Muscle of leg (tissue), 11 donors: ENCODE measurements around the gene FGD4. TPM values are rescaled to one million over a fixed set of nuclear protein-coding genes. Genes with fewer than 3 reads are reported as not detected.
"Not testable (repeated sequence)": the region's sequence is repeated elsewhere in the genome, so short reads cannot be mapped to it uniquely, and the experiment has no call there.

Source experiments
- DNase-seq: peaks from one replicate; pipeline ENCODE4 v3.0.0; 2013
- H3K27ac ChIP-seq: one replicate; pipeline ENCODE4 v1.5.1; 2013; ENCODE audit warnings: mild to moderate bottlenecking, low read length, control low read depth
- H3K27me3 ChIP-seq: one replicate; pipeline ENCODE4 v1.6.1; 2013; ENCODE audit warnings: low read length; ENCODE audit not compliant: control insufficient read depth, insufficient read depth
- H3K36me3 ChIP-seq: one replicate; pipeline ENCODE4 v1.6.1; 2013; ENCODE audit warnings: low read length; ENCODE audit not compliant: control insufficient read depth, insufficient read depth
- H3K4me1 ChIP-seq: one replicate; pipeline ENCODE4 v1.6.1; 2013; ENCODE audit warnings: low read length; ENCODE audit not compliant: control insufficient read depth, insufficient read depth
- H3K4me3 ChIP-seq: one replicate; pipeline ENCODE4 v1.5.1; 2013; ENCODE audit warnings: low read length, control low read depth
- H3K9me3 ChIP-seq: replicated peaks from 2 replicates; pipeline ENCODE4 v1.6.1; 2013; ENCODE audit warnings: low read depth, low read length; ENCODE audit not compliant: control insufficient read depth
- WGBS: methylation state at CpG from one replicate; pipeline ENCODE4 v1.1.5; 2013; ENCODE audit warnings: missing lambda C conversion rate; ENCODE audit not compliant: insufficient coverage; 5-methylcytosine and 5-hydroxymethylcytosine counted together
- polyA plus RNA-seq, 8 donors: library from polyadenylated mRNA; unstranded; fragments of 120-200 nt; gene quantifications; one replicate each; pipeline versions ENCODE4 v1.2.1 to v1.2.3, GENCODE V29; 2013; ENCODE audit warnings: inconsistent platforms in 1 of 8, low replicate concordance in 1 of 8; ENCODE audit not compliant: insufficient read length in 8 of 8, insufficient read depth in 1 of 8
- total RNA-seq: library from RNA; stranded (reverse); fragments of 120-200 nt; gene quantifications from one replicate; pipeline ENCODE4 v1.2.4, GENCODE V29; 2013

Gene FGD4
- total and polyA plus RNA-seq, 9 donors: 12.9 to 35.4 (median 17.1) TPM

GRCh38 chr12:32512379-32512778 is 113.0 kb downstream of the FGD4 start:
- no peak overlapping the region for H3K4me3 ChIP-seq
- no peaks in the 10 kb centered on the region for H3K27me3 ChIP-seq
- 100% methylated on average over 1 of the region's 2 CpGs for WGBS
- H3K9me3 ChIP-seq: no peaks in the 10 kb centered on the region
- DNase-seq: no peak
- no peak overlapping the region for H3K27ac ChIP-seq
- no peaks in the 10 kb centered on the region for H3K36me3 ChIP-seq
- H3K4me1 ChIP-seq: peaks cover 3% of the 10 kb centered on the region

GRCh38 chr12:32512910-32513309 is 113.6 kb downstream of the FGD4 start:
- DNase-seq: no peak
- H3K27me3 ChIP-seq: no peaks in the 10 kb centered on the region
- no CpG with 5 or more reads among the region's 2 CpGs for WGBS
- H3K27ac ChIP-seq: no peak overlapping the region
- peaks cover under 1% of the 10 kb centered on the region for H3K4me1 ChIP-seq
- no peak overlapping the region for H3K4me3 ChIP-seq
- H3K9me3 ChIP-seq: no peaks in the 10 kb centered on the region
- H3K36me3 ChIP-seq: no peaks in the 10 kb centered on the region

DNA sequence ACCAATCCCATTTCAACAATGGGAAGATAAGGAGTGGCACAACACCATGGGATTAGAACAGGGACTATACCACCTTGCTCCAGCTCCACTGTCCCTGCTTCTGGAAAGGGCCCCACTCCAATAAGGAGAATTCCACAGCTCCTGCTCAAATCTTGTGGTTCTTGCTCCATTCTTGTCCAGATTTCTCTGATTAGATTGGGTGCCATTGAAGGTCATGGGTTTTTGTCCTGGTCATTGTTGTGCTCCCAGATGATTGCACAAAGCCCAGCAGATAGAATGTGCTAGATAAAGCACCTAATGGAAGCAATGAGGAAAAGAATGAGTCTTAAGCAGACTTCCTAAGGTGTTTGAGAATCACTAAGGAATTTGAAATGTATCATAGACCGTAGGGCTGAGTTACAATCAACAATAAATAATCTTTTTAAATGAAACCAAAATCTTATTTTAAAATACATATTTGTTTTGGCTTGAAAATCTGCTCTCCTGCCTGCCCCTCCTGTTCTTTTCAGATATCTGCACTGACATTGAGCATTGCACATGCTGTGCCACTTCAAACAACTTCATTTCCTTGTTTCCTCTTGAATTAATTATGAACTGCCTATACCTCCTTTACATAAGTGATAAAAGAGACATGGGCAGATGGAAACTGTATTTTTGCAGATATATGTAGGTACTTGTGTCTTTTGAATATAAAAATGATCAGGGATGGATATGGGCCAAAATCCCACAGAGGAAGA is 115.9 kb downstream of the FGD4 start:
- Histone ChIP-seq H3K4me3 (no peak overlapping the region), H3K9me3 (no peaks in the 10 kb centered on the region), H3K27me3 (no peaks in the 10 kb centered on the region), H3K36me3 (no peaks in the 10 kb centered on the region), H3K27ac (no peak overlapping the region), H3K4me1 (no peaks in the 10 kb centered on the region)
- WGBS: no CpG with 5 or more reads among the region's 1 CpG
- no peak for DNase-seq

DNA sequence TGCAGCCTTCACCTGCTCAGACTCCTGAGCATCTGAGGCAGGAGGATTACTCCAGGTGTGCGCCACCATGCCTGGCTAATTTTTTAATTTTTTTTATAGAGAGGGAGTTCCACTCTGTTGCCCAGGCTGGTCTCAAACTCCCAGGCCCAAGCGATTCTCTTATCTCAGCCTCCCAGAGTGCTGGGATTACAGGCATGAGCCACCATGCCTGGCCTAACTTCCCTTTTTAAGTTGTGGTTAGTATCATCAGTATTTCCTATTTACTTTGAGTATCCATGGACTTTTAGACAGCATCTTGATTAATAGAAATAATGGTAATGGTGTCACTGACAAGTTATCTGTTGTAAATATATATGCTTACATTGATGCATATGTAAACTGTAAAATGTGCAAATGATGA is 116.9 kb downstream of the FGD4 start:
- Histone ChIP-seq H3K27ac (no peak overlapping the region), H3K36me3 (no peaks in the 10 kb centered on the region), H3K9me3 (no peaks in the 10 kb centered on the region), H3K4me1 (peaks cover 4% of the 10 kb centered on the region), H3K4me3 (no peak overlapping the region), H3K27me3 (no peaks in the 10 kb centered on the region)
- DNase-seq: no peak
- WGBS: no CpG with 5 or more reads among the region's 2 CpGs

DNA sequence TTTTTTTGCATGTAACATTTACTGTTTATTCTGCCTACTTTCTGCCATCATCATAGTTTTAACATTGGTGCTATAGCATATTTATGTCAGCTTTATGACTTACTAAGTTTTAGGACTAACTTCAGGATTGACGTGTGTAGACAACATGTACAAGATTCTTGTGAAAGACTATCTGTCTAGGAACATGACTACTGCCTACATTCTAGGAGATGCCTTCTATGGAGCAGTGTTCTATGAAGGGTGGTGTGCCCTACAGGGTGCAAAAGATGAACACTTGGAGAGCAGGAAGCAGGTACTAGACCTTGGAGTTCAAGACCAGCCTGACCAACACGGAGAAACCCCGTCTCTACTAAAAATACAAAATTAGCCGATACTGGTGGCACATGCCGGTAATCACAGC is 118.6 kb downstream of the FGD4 start:
- Histone ChIP-seq H3K36me3 (no peaks in the 10 kb centered on the region), H3K27me3 (no peaks in the 10 kb centered on the region), H3K4me1 (peaks cover 10% of the 10 kb centered on the region), H3K9me3 (no peaks in the 10 kb centered on the region), H3K27ac (no peak overlapping the region), H3K4me3 (no peak overlapping the region)
- DNase-seq: no peak
- WGBS: 100% methylated on average over 2 of the region's 5 CpGs

- no peak overlapping the region for H3K4me3 ChIP-seq
- DNase-seq: no peak
- H3K36me3 ChIP-seq: no peaks in the 10 kb centered on the region
- H3K27me3 ChIP-seq: no peaks in the 10 kb centered on the region
- peaks cover 10% of the 10 kb centered on the region for H3K4me1 ChIP-seq
- H3K27ac ChIP-seq: no peak overlapping the region
- no peaks in the 10 kb centered on the region for H3K9me3 ChIP-seq
- WGBS: no CpG with 5 or more reads among the region's 3 CpGs
Observed at GRCh38 chr12:32519047-32519446, 119.7 kb downstream of the FGD4 start.

- peaks cover 10% of the 10 kb centered on the region for H3K4me1 ChIP-seq
- no peak overlapping the region for H3K4me3 ChIP-seq
- peak; percentile 68 for DNase-seq
- 51% methylated on average over 2 of the region's 5 CpGs for WGBS
- H3K27me3 ChIP-seq: no peaks in the 10 kb centered on the region
- H3K36me3 ChIP-seq: no peaks in the 10 kb centered on the region
- peak overlapping the region; percentile 48 for H3K27ac ChIP-seq
- H3K9me3 ChIP-seq: no peaks in the 10 kb centered on the region
Observed at GRCh38 chr12:32522331-32523221, 123.2 kb downstream of the FGD4 start.

- not testable (repeated sequence) for H3K9me3 ChIP-seq, H3K36me3 ChIP-seq
- WGBS: 89% methylated on average over 5 of the region's 20 CpGs
Observed at GRCh38 chr12:32525802-32526201, 126.4 kb downstream of the FGD4 start.

GRCh38 chr12:32526343-32526742 is 127.0 kb downstream of the FGD4 start:
- H3K27me3 ChIP-seq, DNase-seq, H3K27ac ChIP-seq, H3K4me1 ChIP-seq, H3K36me3 ChIP-seq, H3K9me3 ChIP-seq, H3K4me3 ChIP-seq: not testable (repeated sequence)
- WGBS: 100% methylated on average over 4 of the region's 9 CpGs

More at GRCh38 chr12:32525802-32526201, 126.4 kb downstream of the FGD4 start:
- not testable (repeated sequence) for H3K4me3 ChIP-seq, DNase-seq, H3K27ac ChIP-seq, H3K4me1 ChIP-seq, H3K27me3 ChIP-seq

GRCh38 chr12:32532422-32532821 is 133.1 kb downstream of the FGD4 start:
- no CpG with 5 or more reads among the region's 1 CpG for WGBS
- H3K4me3 ChIP-seq: no peak overlapping the region
- no peak for DNase-seq
- no peaks in the 10 kb centered on the region for H3K36me3 ChIP-seq
- H3K27ac ChIP-seq: no peak overlapping the region
- H3K4me1 ChIP-seq: peaks cover 10% of the 10 kb centered on the region
- no peaks in the 10 kb centered on the region for H3K27me3 ChIP-seq
- H3K9me3 ChIP-seq: no peaks in the 10 kb centered on the region
